Upper lobe of left lung (tissue), 6 donors: ENCODE results near the gene HCST. TPM values are rescaled to one million over a fixed set of nuclear protein-coding genes. Genes with fewer than 3 reads are reported as not detected.

Experiments used
- ATAC-seq, 2 donors: fragments of 200-7000 bp; cut with Tn5 transposase; one replicate each; pipeline ENCODE4 v1.9.1; 2022; ENCODE audit warnings: mild to moderate bottlenecking in 2 of 2, moderate library complexity in 2 of 2; ENCODE audit not compliant: low FRiP score in 2 of 2
- DNase-seq, 2 donors: peaks; one replicate each; pipeline ENCODE4 v3.0.0-alpha.2; 2019 to 2020
- H3K27ac ChIP-seq, 4 donors: fragments of 200-600 bp; sonication (generic); one replicate each; pipeline ENCODE4 v1.5.1; 2016 to 2019
- H3K27me3 ChIP-seq, 4 donors: fragments of 200-600 bp; sonication (generic); one replicate each; pipeline ENCODE4 v1.5.1; 2017 to 2019
- H3K36me3 ChIP-seq, 4 donors: fragments of 200-600 bp; sonication (generic); one replicate each; pipeline ENCODE4 v1.5.1; 2016 to 2019
- H3K4me1 ChIP-seq, 4 donors: fragments of 200-600 bp; sonication (generic); one replicate each; pipeline ENCODE4 v1.5.1; 2018 to 2019
- H3K4me3 ChIP-seq, 4 donors: fragments of 200-600 bp; sonication (generic); one replicate each; pipeline ENCODE4 v1.5.1; 2017 to 2019; ENCODE audit warnings: mild to moderate bottlenecking in 2 of 4, moderate library complexity in 1 of 4
- H3K9me3 ChIP-seq, 4 donors: fragments of 200-600 bp; sonication (generic); one replicate each; pipeline ENCODE4 v1.5.1; 2018 to 2019
- CTCF ChIP-seq, 6 experiments: fragments of 450-650 bp in 4 of 6; fragments of 200-600 bp in 2 of 6; sonication (generic) in 2 of 6; IDR thresholded peaks; one replicate each; pipeline ENCODE4 v1.5.1; 2016 to 2019; ENCODE audit warnings: antibody characterized with exemption in 6 of 6
- EP300 ChIP-seq, 4 donors: sonication (generic); formaldehyde crosslinking; IDR thresholded peaks; one replicate each; pipeline ENCODE4 v1.5.1; 2017; ENCODE audit warnings: antibody characterized with exemption in 4 of 4, control low read depth in 2 of 4
- POLR2A ChIP-seq, 4 donors: fragments of 450-650 bp; IDR thresholded peaks; one replicate each; pipeline ENCODE4 v1.5.1; 2016 to 2017; ENCODE audit warnings: antibody characterized with exemption in 4 of 4, mild to moderate bottlenecking in 2 of 4
- POLR2AphosphoS5 ChIP-seq, 2 donors: sonication (generic); formaldehyde crosslinking; IDR thresholded peaks; one replicate each; pipeline ENCODE4 v1.5.1; 2017; ENCODE audit warnings: antibody characterized with exemption in 2 of 2
- WGBS, 2 donors: methylation state at CpG; one replicate each; pipeline ENCODE4 v1.1.5; 2017 to 2018; 5-methylcytosine and 5-hydroxymethylcytosine counted together
- total RNA-seq, 6 donors: library from RNA; depleted of rRNA in 4 of 6; stranded (reverse); fragments of >200 nt in 4 of 6; gene quantifications; one replicate each; pipeline versions ENCODE4 v1.1.0 to v1.2.1, GENCODE V29; 2016 to 2021
- donor health status: DM: no; HTN: no; CAD: no; lungs with moderate emphysema.
- donor health status: DM: no; HTN: yes; CAD: no; lungs with severe emphysema.

The HCST gene
- total RNA-seq, 6 donors from 2014 or later: 10.2 to 40.8 (median 19.9) TPM; not detected in 1

GRCh38 chr19:35895911-35896642, 6.3 kb upstream of the HCST start:
- WGBS, 2 donors: 90 to 93% methylated on average over 3 to 21 of the region's 21 CpGs
- ATAC-seq (no peak), DNase-seq (peak in 1 of 2 donors; percentile 45)
- TF ChIP-seq EP300 (IDR thresholded peaks at IDR 0.05) (no peak), POLR2AphosphoS5 (IDR thresholded peaks at IDR 0.05) (no peak), CTCF (IDR thresholded peaks at IDR 0.05) (no peak), POLR2A (IDR thresholded peaks at IDR 0.05) (no peak)
- Histone ChIP-seq H3K36me3 (peaks cover 9 to 65% (median 42%) of the 10 kb centered on the region in 4 donors), H3K4me1 (peaks cover 12 to 31% (median 15%) of the 10 kb centered on the region in 4 donors), H3K4me3 (no peak overlapping the region), H3K27ac (no peak overlapping the region), H3K27me3 (no peaks in the 10 kb centered on the region), H3K9me3 (no peaks in the 10 kb centered on the region)

- no peaks in the 10 kb centered on the region for H3K27me3 ChIP-seq
- peak in 1 of 2 donors; percentile 65 for DNase-seq
- WGBS, 2 donors: 95 to 97% methylated on average over 5 to 12 of the region's 13 CpGs
- H3K27ac ChIP-seq: no peak overlapping the region
- no peak for ATAC-seq
- no peak overlapping the region for H3K4me3 ChIP-seq
- no peaks in the 10 kb centered on the region for H3K9me3 ChIP-seq
- peaks cover 9 to 59% (median 41%) of the 10 kb centered on the region in 4 donors for H3K36me3 ChIP-seq
- H3K4me1 ChIP-seq: peaks cover 16 to 37% (median 20%) of the 10 kb centered on the region in 4 donors
- no peak for TF ChIP-seq CTCF (IDR thresholded peaks at IDR 0.05)
- TF ChIP-seq EP300 (IDR thresholded peaks at IDR 0.05): no peak
Observed at GRCh38 chr19:35896643-35897040, 5.7 kb upstream of the HCST start.

- WGBS, 2 donors: 87 to 92% methylated on average over 11 of the region's 13 CpGs
- no peaks in the 10 kb centered on the region for H3K9me3 ChIP-seq
- ATAC-seq: no peak
- DNase-seq: no peak
- H3K4me3 ChIP-seq: peak overlapping the region; percentile 60 to 71 (median 66)
- H3K4me1 ChIP-seq: peaks cover 17 to 44% (median 24%) of the 10 kb centered on the region in 4 donors
- TF ChIP-seq POLR2A (IDR thresholded peaks at IDR 0.05): no peak
- H3K27ac ChIP-seq: peak overlapping the region in 3 of 4 donors; percentile 90 to 93 (median 93)
- H3K27me3 ChIP-seq: no peaks in the 10 kb centered on the region
- peaks cover 6 to 48% (median 34%) of the 10 kb centered on the region in 4 donors for H3K36me3 ChIP-seq
Observed at GRCh38 chr19:35897706-35898451, 4.5 kb upstream of the HCST start.

GRCh38 chr19:35898499-35898809, 3.9 kb upstream of the HCST start:
- Histone ChIP-seq H3K27me3 (no peaks in the 10 kb centered on the region), H3K27ac (peak overlapping the region; percentile 81 to 93 (median 92)), H3K9me3 (no peaks in the 10 kb centered on the region), H3K36me3 (peaks cover 6 to 42% (median 31%) of the 10 kb centered on the region in 4 donors), H3K4me1 (peaks cover 21 to 50% (median 28%) of the 10 kb centered on the region in 4 donors), H3K4me3 (peak overlapping the region; percentile 60 to 71 (median 66))
- 17 to 33% methylated on average over 6 to 7 of the region's 17 CpGs for WGBS, 2 donors
- no peak for DNase-seq
- TF ChIP-seq EP300 (IDR thresholded peaks at IDR 0.05) (no peak), CTCF (IDR thresholded peaks at IDR 0.05) (no peak), POLR2A (IDR thresholded peaks at IDR 0.05) (no peak), POLR2AphosphoS5 (IDR thresholded peaks at IDR 0.05) (no peak)
- ATAC-seq: no peak

- DNase-seq (peak; percentile 91 to 98), ATAC-seq (peak; percentile 88 to 91)
- 2 to 3% methylated on average over 5 to 20 of the region's 43 CpGs for WGBS, 2 donors
- H3K27ac ChIP-seq: peak overlapping the region; percentile 81 to 93 (median 92)
- peaks cover 6 to 30% (median 22%) of the 10 kb centered on the region in 4 donors for H3K36me3 ChIP-seq
- H3K4me3 ChIP-seq: peak overlapping the region; percentile 60 to 71 (median 66)
- no peaks in the 10 kb centered on the region for H3K9me3 ChIP-seq
- no peaks in the 10 kb centered on the region for H3K27me3 ChIP-seq
- TF ChIP-seq POLR2AphosphoS5 (IDR thresholded peaks at IDR 0.05) (peak; percentile 50 to 89), EP300 (IDR thresholded peaks at IDR 0.05) (peak in 1 of 4 donors; percentile 72), CTCF (IDR thresholded peaks at IDR 0.05) (no peak), POLR2A (IDR thresholded peaks at IDR 0.05) (peak in 1 of 4 donors; percentile 31)
- H3K4me1 ChIP-seq: peaks cover 26 to 60% (median 36%) of the 10 kb centered on the region in 4 donors
Observed at GRCh38 chr19:35899547-35900214, 2.6 kb upstream of the HCST start.
